Measurements from ENCODE around the gene LHPP. TPM values are rescaled to one million over a fixed set of nuclear protein-coding genes. Genes with fewer than 3 reads are reported as not detected.

LHPP gene
- polyA plus RNA-seq, 2 of the 4 experiments (the other 2 are of a cell fraction) = 14.4 to 18.6 TPM

DNA sequence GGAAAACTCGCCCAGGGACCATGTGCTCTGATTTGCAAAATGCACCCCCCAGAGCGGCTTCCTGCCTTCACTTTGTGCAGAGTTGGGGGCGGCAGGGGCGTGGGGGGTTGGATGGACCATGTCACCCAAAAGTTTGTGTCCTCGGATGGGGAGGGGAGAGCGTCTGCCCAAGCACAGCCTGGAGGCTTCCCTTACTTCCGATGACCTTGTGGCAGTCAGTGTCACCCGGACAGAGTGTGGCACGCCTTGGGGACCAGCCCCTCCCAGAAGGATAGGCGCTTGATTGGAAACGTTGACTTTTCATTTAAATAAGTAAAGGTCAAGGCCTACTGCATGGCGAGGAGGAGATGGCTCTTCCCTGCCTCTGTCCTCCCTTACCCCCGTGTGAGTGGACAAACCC is 71.6 kb downstream of the LHPP start:
- 87% methylated on average over 12 of the region's 13 CpGs for WGBS (ENCODE audit: missing lambda C conversion rate)
- TF ChIP-seq ZFP36 (IDR thresholded peaks at IDR 0.05; ENCODE audit: borderline replicate concordance, partially characterized antibody) = no peak
- TF ChIP-seq, protein P1, sequence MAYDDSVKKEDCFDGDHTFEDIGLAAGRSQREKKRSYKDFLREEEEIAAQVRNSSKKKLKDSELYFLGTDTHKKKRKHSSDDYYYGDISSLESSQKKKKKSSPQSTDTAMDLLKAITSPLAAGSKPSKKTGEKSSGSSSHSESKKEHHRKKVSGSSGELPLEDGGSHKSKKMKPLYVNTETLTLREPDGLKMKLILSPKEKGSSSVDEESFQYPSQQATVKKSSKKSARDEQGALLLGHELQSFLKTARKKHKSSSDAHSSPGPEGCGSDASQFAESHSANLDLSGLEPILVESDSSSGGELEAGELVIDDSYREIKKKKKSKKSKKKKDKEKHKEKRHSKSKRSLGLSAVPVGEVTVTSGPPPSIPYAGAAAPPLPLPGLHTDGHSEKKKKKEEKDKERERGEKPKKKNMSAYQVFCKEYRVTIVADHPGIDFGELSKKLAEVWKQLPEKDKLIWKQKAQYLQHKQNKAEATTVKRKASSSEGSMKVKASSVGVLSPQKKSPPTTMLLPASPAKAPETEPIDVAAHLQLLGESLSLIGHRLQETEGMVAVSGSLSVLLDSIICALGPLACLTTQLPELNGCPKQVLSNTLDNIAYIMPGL (CRISPR knock-in tag; IDR thresholded peaks at IDR 0.05; ENCODE audit: borderline replicate concordance) = no peak
- TF ChIP-seq MAX (IDR thresholded peaks at IDR 0.05) = no peak
- no peak for TF ChIP-seq KDM1A (IDR thresholded peaks at IDR 0.05; ENCODE audit: low read depth)
- no peak for TF ChIP-seq FOSB (CRISPR knock-in tag; IDR thresholded peaks at IDR 0.05)
- TF ChIP-seq ZSCAN20 (CRISPR knock-in tag; IDR thresholded peaks at IDR 0.05) = no peak
- no peak for TF ChIP-seq CHD2 (IDR thresholded peaks at IDR 0.05; ENCODE audit: low read length, partially characterized antibody)
- no peak for TF ChIP-seq EHMT2 (IDR thresholded peaks at IDR 0.05; ENCODE audit: low read depth)
- TF ChIP-seq HOXA7 (CRISPR knock-in tag; IDR thresholded peaks at IDR 0.05) = no peak
- no peak for TF ChIP-seq TFCP2L1 (CRISPR knock-in tag; IDR thresholded peaks at IDR 0.05)
- TF ChIP-seq, protein P2, sequence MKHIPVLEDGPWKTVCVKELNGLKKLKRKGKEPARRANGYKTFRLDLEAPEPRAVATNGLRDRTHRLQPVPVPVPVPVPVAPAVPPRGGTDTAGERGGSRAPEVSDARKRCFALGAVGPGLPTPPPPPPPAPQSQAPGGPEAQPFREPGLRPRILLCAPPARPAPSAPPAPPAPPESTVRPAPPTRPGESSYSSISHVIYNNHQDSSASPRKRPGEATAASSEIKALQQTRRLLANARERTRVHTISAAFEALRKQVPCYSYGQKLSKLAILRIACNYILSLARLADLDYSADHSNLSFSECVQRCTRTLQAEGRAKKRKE (CRISPR knock-in tag; IDR thresholded peaks at IDR 0.05; ENCODE audit: low read depth) = no peak
- TF ChIP-seq SMC3 (IDR thresholded peaks at IDR 0.05) = no peak
- no peak for TF ChIP-seq NFE2L2 (conservative IDR thresholded peaks at IDR 0.05; ENCODE audit: low read length)

DNA sequence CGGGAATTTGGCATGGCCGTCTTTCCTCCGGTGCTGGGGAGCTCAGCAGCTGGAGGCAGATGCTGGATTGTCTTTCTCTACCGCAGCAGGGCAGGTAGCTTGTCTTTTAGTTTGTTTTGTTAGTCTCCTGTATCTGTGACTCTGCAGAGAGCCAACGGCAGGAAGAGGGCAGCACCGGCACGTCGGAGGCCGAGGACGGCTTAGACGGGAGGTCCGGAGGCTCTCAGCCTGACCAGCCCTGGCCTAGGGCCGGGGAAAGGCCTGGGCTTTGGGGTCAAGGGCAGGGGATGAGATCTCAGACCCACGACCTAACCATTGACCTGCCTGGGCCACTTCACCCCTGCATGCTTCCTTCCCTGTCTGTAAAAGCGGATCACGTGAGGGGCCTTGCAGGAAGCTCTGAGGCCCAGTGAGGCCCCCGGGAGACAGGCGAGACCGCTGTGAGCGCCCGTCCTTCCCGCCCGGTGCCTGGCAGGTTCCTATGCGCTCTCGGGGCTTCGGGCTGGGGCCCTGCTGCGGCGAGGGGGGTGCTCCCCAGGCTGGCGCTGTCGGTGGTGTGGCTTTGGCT is 72.7 kb downstream of the LHPP start:
- no peak for FAIRE-seq
- Histone ChIP-seq H3K27ac (no peak overlapping the region), H3K4me3 (no peak overlapping the region), H3K9me3 (no peaks in the 10 kb centered on the region), H3K4me1 (peaks cover 5% of the 10 kb centered on the region; the same call in 1 of the 3 replicates), H3K4me2 (no peak overlapping the region)
- peak in 1 of 2 experiments; percentile 11; a peak in 1 of 5 replicates for TF ChIP-seq RAD21 (conservative IDR thresholded peaks at IDR 0.05 in 1 of 2, IDR thresholded peaks at IDR 0.05 in 1 of 2)
- TF ChIP-seq, protein P3, sequence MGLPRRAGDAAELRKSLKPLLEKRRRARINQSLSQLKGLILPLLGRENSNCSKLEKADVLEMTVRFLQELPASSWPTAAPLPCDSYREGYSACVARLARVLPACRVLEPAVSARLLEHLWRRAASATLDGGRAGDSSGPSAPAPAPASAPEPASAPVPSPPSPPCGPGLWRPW (IDR thresholded peaks at IDR 0.05) = no peak
- CTCF ChIA-PET = interaction anchor here (0.8 to 15.0 kb wide), 5 partner anchors 14 to 289 kb away, joined by 3 to 96 read pairs (median 3); no protein-coding TSS in a partner anchor
- WGBS (ENCODE audit: missing lambda C conversion rate) = 84% methylated on average over 27 of the region's 30 CpGs
- POLR2A ChIA-PET = no interaction called here
- DNase-seq (ENCODE audit: low read depth in 1 of 2, low spot score in 1 of 2) = no peak
- ATAC-seq = no peak

More for the DNA sequence above, 71.6 kb downstream of the LHPP start:
- CTCF ChIA-PET = interaction anchor here (1.0 to 15.0 kb wide), 3 partner anchors 8 to 207 kb away, joined by 3 to 96 read pairs (median 3); no protein-coding TSS in a partner anchor
- POLR2A ChIA-PET = no interaction called here
- no peak for FAIRE-seq
- no peak overlapping the region for H3K4me3 ChIP-seq
- ATAC-seq = no peak
- no peak overlapping the region for H3K4me2 ChIP-seq
- H3K9me3 ChIP-seq = no peaks in the 10 kb centered on the region
- H3K4me1 ChIP-seq = peaks cover 5% of the 10 kb centered on the region; the same call in 1 of the 3 replicates
- no peak overlapping the region for H3K27ac ChIP-seq
- no peak for DNase-seq (ENCODE audit: low read depth in 1 of 2, low spot score in 1 of 2)

- ATAC-seq = no peak
- WGBS (ENCODE audit: missing lambda C conversion rate) = 80% methylated on average over 17 of the region's 17 CpGs
- POLR2A ChIA-PET = no interaction called here
- FAIRE-seq = no peak
- Histone ChIP-seq H3K4me1 (peaks cover under 1% of the 10 kb centered on the region; the same call in 1 of the 3 replicates), H3K4me3 (no peak overlapping the region), H3K27ac (no peak overlapping the region), H3K9me3 (no peaks in the 10 kb centered on the region), H3K4me2 (no peak overlapping the region)
- CTCF ChIA-PET = interaction anchor here (0.6 to 15.0 kb wide), 6 partner anchors 205 to 514 kb away, joined by 3 to 96 read pairs (median 3); no protein-coding TSS in a partner anchor
- DNase-seq (ENCODE audit: low read depth in 1 of 2, low spot score in 1 of 2) = no peak
- no peak for TF ChIP-seq GATA3 (IDR thresholded peaks at IDR 0.05; ENCODE audit: borderline replicate concordance)
- TF ChIP-seq FOXS1 (CRISPR knock-in tag; IDR thresholded peaks at IDR 0.05) = no peak
These were observed 73.4 kb downstream of the LHPP start for GRCh38 chr10:124534826-124535601.
